ENCODE results near the gene GP5. TPM values are rescaled to one million over a fixed set of nuclear protein-coding genes. Genes with fewer than 3 reads are reported as not detected.

Gene GP5
- total and polyA plus RNA-seq, 4 experiments from 2014 or later = 1.3 to 4.2 (median 2.8) TPM

Other genes starting within 250 kb of the GP5 start
- not detected for gene CPN2, start 47.9 kb downstream of the GP5 start, total RNA-seq
- gene CPN2, start 47.9 kb downstream of the GP5 start, polyA plus RNA-seq = not detected
- gene LRRC15, start 29.5 kb downstream of the GP5 start, total RNA-seq = not detected
- gene LRRC15, start 29.5 kb downstream of the GP5 start, polyA plus RNA-seq = not detected
- 10 to 100 TPM; 57.6 to 62.7 TPM for gene ATP13A3, start 87.7 kb upstream of the GP5 start, total RNA-seq
- 10 to 100 TPM in 1 of 2 donors, 1 to 10 TPM in 1; 6.7 to 14.5 TPM for gene ATP13A3, start 87.7 kb upstream of the GP5 start, polyA plus RNA-seq
- gene TMEM44, start 234.2 kb upstream of the GP5 start, total RNA-seq = 1 to 10 TPM; 1.9 to 2.1 TPM
- gene TMEM44, start 234.2 kb upstream of the GP5 start, polyA plus RNA-seq = 1 to 10 TPM in 1 of 2 donors, not detected in 1; 1.3 TPM

Data from CD4-positive, alpha-beta memory T cell (primary cell).